A549 treated with Hydrocortisone at 1 μM for 4 hours (cell line): Measurements from ENCODE around the gene HSD17B13. TPM values are rescaled to one million over a fixed set of nuclear protein-coding genes. Genes with fewer than 3 reads are reported as not detected.

Source experiments
- total RNA-seq: library from RNA; stranded (reverse); fragments of 200-300 nt; extraction: Qiagen RNA extraction; gene quantifications from 5 replicates; pipeline ENCODE4 v1.2.3, GENCODE V29; 2022

HSD17B13 gene
- total RNA-seq, result 0.05 to 0.08 TPM in 2 of 5 replicates, not detected in the others

GRCh38 chr4:87322754-87323153, at the start of gene HSD17B13:
TSS of gene HSD17B13 (minus strand) at chr4:87322882. CDS start at chr4:87322841, 41 bp downstream.

Other genes with a start within 250 kb of the HSD17B13 start
- 2.9 to 6.0 TPM (median 4.3 TPM) in 5 replicates for gene KLHL8, start 102.3 kb downstream of the HSD17B13 start, total RNA-seq
- 46.8 to 60.9 TPM (median 53.0 TPM) in 5 replicates for gene HSD17B11, start 68.3 kb upstream of the HSD17B13 start, total RNA-seq
- gene NUDT9, start 99.7 kb upstream of the HSD17B13 start, total RNA-seq, result 24.2 to 32.6 TPM (median 25.5 TPM) in 5 replicates
- gene SPARCL1, start 206.5 kb upstream of the HSD17B13 start, total RNA-seq, result not detected in 5 replicates